Neuronal stem cell (in vitro differentiated cells): Measurements from ENCODE around the gene MUC4.
A peak's percentile ranks its signal among the peaks of the same experiment; 100 is the strongest.

Source experiments
- DNase-seq: peaks from one replicate; pipeline ENCODE4 v3.0.0-alpha.2; 2013; ENCODE audit warnings: low spot score
- H2AFZ ChIP-seq: one replicate; pipeline ENCODE4 v1.6.1; 2013; ENCODE audit warnings: mild to moderate bottlenecking, low read length, inconsistent platforms
- H2AK5ac ChIP-seq: 2 replicates; pipeline ENCODE4 v1.6.1; 2013; ENCODE audit warnings: low read depth, mild to moderate bottlenecking, inconsistent platforms, low read length, moderate library complexity, mixed read lengths
- H2BK120ac ChIP-seq: 2 replicates; pipeline ENCODE4 v1.6.1; 2013; ENCODE audit warnings: low read depth, mild to moderate bottlenecking, inconsistent platforms, low read length, moderate library complexity, mixed read lengths
- H2BK12ac ChIP-seq: one replicate; pipeline ENCODE4 v1.6.1; 2013; ENCODE audit warnings: low read length, inconsistent platforms
- H2BK15ac ChIP-seq: 2 replicates; pipeline ENCODE4 v1.6.1; 2013; ENCODE audit warnings: mild to moderate bottlenecking, low read length, inconsistent platforms, mixed read lengths
- H2BK5ac ChIP-seq: one replicate; pipeline ENCODE4 v1.6.1; 2013; ENCODE audit warnings: inconsistent platforms, mild to moderate bottlenecking, low read length, moderate library complexity
- H3K14ac ChIP-seq: one replicate; pipeline ENCODE4 v1.6.1; 2013; ENCODE audit warnings: low read length, inconsistent platforms
- H3K18ac ChIP-seq: 2 replicates; pipeline ENCODE4 v1.6.1; 2013; ENCODE audit warnings: low read length, inconsistent platforms
- H3K23ac ChIP-seq: 2 replicates; pipeline ENCODE4 v1.6.1; 2013; ENCODE audit warnings: low read depth, mild to moderate bottlenecking, mixed read lengths, low read length, inconsistent platforms; ENCODE audit not compliant: poor library complexity
- H3K27ac ChIP-seq: replicated peaks from 3 replicates; pipeline ENCODE4 v1.5.1; 2013; ENCODE audit warnings: low read length, inconsistent platforms
- H3K27me3 ChIP-seq, 3 experiments: 2 replicates each; pipeline ENCODE4 v1.6.1; 2013; ENCODE audit warnings: low read length in 3 of 3, mild to moderate bottlenecking in 2 of 3, inconsistent platforms in 1 of 3, low read depth in 1 of 3, mixed read lengths in 1 of 3, moderate library complexity in 1 of 3; ENCODE audit not compliant: control insufficient read depth in 3 of 3, insufficient read depth in 3 of 3
- H3K36me3 ChIP-seq, 2 donors: replicated peaks in 1 of 2; 2 replicates each; pipeline ENCODE4 v1.6.1; 2013; ENCODE audit warnings: low read length in 2 of 2; ENCODE audit not compliant: control insufficient read depth in 2 of 2, insufficient read depth in 2 of 2
- H3K4ac ChIP-seq: 2 replicates; pipeline ENCODE4 v1.6.1; 2013; ENCODE audit warnings: inconsistent platforms, mild to moderate bottlenecking, low read length, moderate library complexity
- H3K4me1 ChIP-seq, 2 donors: 1 replicate in 1 of 2; 2 replicates in 1 of 2; pipeline ENCODE4 v1.6.1; 2013; ENCODE audit warnings: low read length in 2 of 2, low read depth in 1 of 2; ENCODE audit not compliant: control insufficient read depth in 2 of 2, insufficient read depth in 1 of 2
- H3K4me2 ChIP-seq: one replicate; pipeline ENCODE4 v1.6.1; 2013; ENCODE audit warnings: mild to moderate bottlenecking, low read length, inconsistent platforms; ENCODE audit not compliant: insufficient read depth, poor library complexity, severe bottlenecking
- H3K4me3 ChIP-seq, 2 donors: 2 replicates each; pipeline ENCODE4 v1.5.1; 2013; ENCODE audit warnings: low read length in 2 of 2, mild to moderate bottlenecking in 2 of 2, inconsistent platforms in 1 of 2, moderate library complexity in 1 of 2
- H3K79me1 ChIP-seq: one replicate; pipeline ENCODE4 v1.6.1; 2013; ENCODE audit warnings: low read depth, mild to moderate bottlenecking, inconsistent platforms, low read length, moderate library complexity
- H3K9ac ChIP-seq: one replicate; pipeline ENCODE4 v1.6.1; 2013; ENCODE audit warnings: mild to moderate bottlenecking, low read depth, low read length, inconsistent platforms; ENCODE audit not compliant: poor library complexity
- H3K9me3 ChIP-seq, 2 donors: replicated peaks in 1 of 2; 2 replicates each; pipeline versions ENCODE3 to v1.6.1; 2013; ENCODE audit warnings: low read length in 2 of 2, mild to moderate bottlenecking in 2 of 2, inconsistent platforms in 1 of 2, low read depth in 1 of 2, mixed read lengths in 1 of 2, moderate library complexity in 1 of 2; ENCODE audit not compliant: control insufficient read depth in 2 of 2, insufficient read depth in 1 of 2
- H4K8ac ChIP-seq: one replicate; pipeline ENCODE4 v1.6.1; 2013; ENCODE audit warnings: low read depth, mild to moderate bottlenecking, inconsistent platforms, low read length, moderate library complexity
- H4K91ac ChIP-seq: one replicate; pipeline ENCODE4 v1.6.1; 2013; ENCODE audit warnings: low read length, low read depth, mild to moderate bottlenecking, inconsistent platforms; ENCODE audit not compliant: poor library complexity
- WGBS, 2 donors: extraction: QIAGEN DNeasy Blood & Tissue Kit; methylation state at CpG; one replicate each; pipeline ENCODE4 v1.1.7; 2013; ENCODE audit warnings: missing lambda C conversion rate in 2 of 2, mixed read lengths in 1 of 2; ENCODE audit not compliant: insufficient read length in 2 of 2, insufficient replicate concordance in 1 of 2; ENCODE audit errors: extremely low coverage in 2 of 2; 5-methylcytosine and 5-hydroxymethylcytosine counted together

The MUC4 gene

GRCh38 chr3:195757827-195758226 is 53.9 kb downstream of the MUC4 start:
- no peak overlapping the region for H4K8ac ChIP-seq
- H3K4ac ChIP-seq, result no peak overlapping the region
- H3K36me3 ChIP-seq, result no peaks in the 10 kb centered on the region
- no peak overlapping the region for H3K18ac ChIP-seq
- H2AK5ac ChIP-seq, result no peak overlapping the region
- H3K27ac ChIP-seq, result no peak overlapping the region
- no peak overlapping the region for H2BK5ac ChIP-seq
- no peak for DNase-seq
- peaks cover 2% of the 10 kb centered on the region for H3K79me1 ChIP-seq
- no peak overlapping the region for H2BK15ac ChIP-seq
- H4K91ac ChIP-seq, result no peak overlapping the region
- no peak overlapping the region for H3K4me2 ChIP-seq
- no CpG with 5 or more reads among the region's 10 CpGs for WGBS, 2 donors
- no peak overlapping the region for H3K14ac ChIP-seq
- H3K27me3 ChIP-seq, result peaks cover 0 to 27% (median 0%) of the 10 kb centered on the region in 3 experiments
- H3K4me3 ChIP-seq, result no peak overlapping the region
- peaks cover 0 to 3% of the 10 kb centered on the region in 2 donors for H3K4me1 ChIP-seq
- no peaks in the 10 kb centered on the region for H3K9me3 ChIP-seq
- H3K9ac ChIP-seq, result no peak overlapping the region
- H2BK120ac ChIP-seq, result no peak overlapping the region
- H2BK12ac ChIP-seq, result no peak overlapping the region
- no peak overlapping the region for H2AFZ ChIP-seq
- no peak overlapping the region for H3K23ac ChIP-seq

GRCh38 chr3:195757438-195757770 is 54.3 kb downstream of the MUC4 start:
- H3K14ac ChIP-seq, result no peak overlapping the region
- H2BK5ac ChIP-seq, result no peak overlapping the region
- no peak overlapping the region for H3K4me3 ChIP-seq
- no peaks in the 10 kb centered on the region for H3K36me3 ChIP-seq
- H3K23ac ChIP-seq, result no peak overlapping the region
- no peak overlapping the region for H3K4me2 ChIP-seq
- H3K4ac ChIP-seq, result no peak overlapping the region
- H4K8ac ChIP-seq, result peak overlapping the region; percentile 43
- no peak overlapping the region for H2AFZ ChIP-seq
- no peak overlapping the region for H2BK12ac ChIP-seq
- no peak overlapping the region for H3K9ac ChIP-seq
- H3K4me1 ChIP-seq, result peaks cover 0 to 3% of the 10 kb centered on the region in 2 donors
- H2AK5ac ChIP-seq, result peak overlapping the region; percentile 94
- H3K9me3 ChIP-seq, result no peaks in the 10 kb centered on the region
- H4K91ac ChIP-seq, result no peak overlapping the region
- no CpG with 5 or more reads among the region's 8 CpGs for WGBS, 2 donors
- H2BK120ac ChIP-seq, result no peak overlapping the region
- H3K27me3 ChIP-seq, result peaks cover 0 to 27% (median 0%) of the 10 kb centered on the region in 3 experiments
- H3K18ac ChIP-seq, result peak overlapping the region; percentile 57
- H3K27ac ChIP-seq, result no peak overlapping the region
- peaks cover 2% of the 10 kb centered on the region for H3K79me1 ChIP-seq
- DNase-seq, result no peak
- H2BK15ac ChIP-seq, result no peak overlapping the region

DNA sequence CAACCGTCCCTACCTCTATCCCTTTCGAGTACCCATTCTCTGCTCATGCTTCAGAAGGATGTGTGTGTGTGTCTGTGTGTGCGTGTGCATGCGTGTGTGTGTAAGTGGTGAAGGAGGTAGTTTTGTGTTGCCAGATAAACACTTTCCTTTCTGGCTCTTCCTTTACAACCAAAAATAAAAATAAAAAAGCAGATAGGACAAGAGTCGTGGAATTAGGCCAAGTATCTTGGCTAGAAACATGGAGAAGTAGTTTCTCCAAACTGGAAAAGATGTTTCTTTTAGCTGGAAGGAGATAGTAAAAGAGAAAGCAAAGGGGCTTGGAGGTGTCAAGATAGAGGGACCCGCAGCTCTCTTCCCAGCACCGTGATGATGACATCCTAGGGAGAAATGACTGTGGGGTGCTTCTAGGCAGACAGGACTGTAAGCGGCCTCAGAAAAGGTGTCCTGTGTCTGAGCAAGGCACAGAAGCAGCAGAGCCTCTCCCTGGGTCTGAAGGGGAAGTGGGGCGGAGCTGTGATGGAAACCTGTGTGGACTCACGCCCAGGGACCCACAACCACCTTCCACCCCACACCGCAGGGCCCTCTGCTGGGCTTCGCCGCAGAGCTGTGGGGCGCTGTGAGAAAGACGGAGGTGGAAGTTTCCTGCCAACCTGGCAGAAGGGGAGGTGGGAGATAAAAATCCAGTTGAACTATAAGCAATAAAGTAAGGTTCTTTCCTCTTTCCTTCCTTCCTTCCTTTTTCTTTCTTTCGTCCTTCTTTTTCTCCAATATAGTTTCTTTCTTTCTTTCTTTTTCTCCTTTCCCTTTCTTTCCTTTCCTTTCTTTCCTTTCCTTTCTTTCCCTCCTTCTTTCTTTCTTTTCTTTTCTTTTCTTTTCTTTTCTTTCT is 55.7 kb downstream of the MUC4 start:
- H2BK12ac ChIP-seq, result no peak overlapping the region

DNA sequence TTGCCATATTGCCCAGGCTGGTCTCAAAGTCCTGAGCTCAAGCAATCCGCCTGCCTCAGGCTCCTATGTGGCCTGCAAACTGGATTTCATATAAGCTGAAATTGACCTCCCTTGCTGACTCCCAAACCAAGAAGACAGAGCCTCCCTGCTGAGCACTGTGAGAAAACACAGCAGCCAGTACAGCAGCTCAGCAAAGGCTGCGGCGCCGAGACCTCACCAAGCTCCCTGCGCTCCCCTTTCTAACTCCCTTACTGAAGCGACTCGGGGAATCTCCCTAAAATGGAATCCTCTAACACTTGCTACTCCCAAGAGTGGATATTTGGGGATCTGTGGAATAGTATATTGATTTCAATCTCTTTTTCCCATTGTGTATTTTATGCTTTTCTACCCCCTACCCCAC is 56.3 kb downstream of the MUC4 start:
- Histone ChIP-seq H3K36me3 (no peaks in the 10 kb centered on the region), H2BK15ac (no peak overlapping the region), H3K9ac (no peak overlapping the region), H3K4ac (no peak overlapping the region), H4K91ac (no peak overlapping the region), H2BK5ac (no peak overlapping the region), H3K27ac (no peak overlapping the region), H2AK5ac (no peak overlapping the region), H3K4me2 (no peak overlapping the region), H2BK12ac (no peak overlapping the region), H4K8ac (no peak overlapping the region), H3K27me3 (peaks cover 0 to 27% (median 0%) of the 10 kb centered on the region in 3 experiments), H3K9me3 (no peaks in the 10 kb centered on the region), H3K4me3 (no peak overlapping the region), H3K4me1 (peaks cover 0 to 3% of the 10 kb centered on the region in 2 donors), H3K14ac (no peak overlapping the region), H2AFZ (no peak overlapping the region), H2BK120ac (no peak overlapping the region), H3K23ac (no peak overlapping the region), H3K18ac (no peak overlapping the region), H3K79me1 (no peaks in the 10 kb centered on the region)
- DNase-seq, result no peak
- no CpG with 5 or more reads among the region's 7 CpGs for WGBS, 2 donors

More for the DNA sequence above, 55.7 kb downstream of the MUC4 start:
- H2AK5ac ChIP-seq, result no peak overlapping the region
- H4K91ac ChIP-seq, result no peak overlapping the region
- no peak overlapping the region for H3K4me2 ChIP-seq
- no peak overlapping the region for H4K8ac ChIP-seq
- peaks cover 0 to 3% of the 10 kb centered on the region in 2 donors for H3K4me1 ChIP-seq
- H3K4ac ChIP-seq, result no peak overlapping the region
- H2AFZ ChIP-seq, result no peak overlapping the region
- no peak overlapping the region for H2BK120ac ChIP-seq
- H3K14ac ChIP-seq, result no peak overlapping the region
- no peak overlapping the region for H2BK5ac ChIP-seq
- H3K27ac ChIP-seq, result no peak overlapping the region
- no peak overlapping the region for H2BK15ac ChIP-seq
- H3K18ac ChIP-seq, result peak overlapping the region; percentile 80
- DNase-seq, result no peak
- no peak overlapping the region for H3K9ac ChIP-seq
- H3K23ac ChIP-seq, result no peak overlapping the region
- no peaks in the 10 kb centered on the region for H3K9me3 ChIP-seq
- H3K27me3 ChIP-seq, result peaks cover 0 to 27% (median 0%) of the 10 kb centered on the region in 3 experiments
- WGBS, 2 donors, result no CpG with 5 or more reads among the region's 16 CpGs
- H3K4me3 ChIP-seq, result no peak overlapping the region
- no peaks in the 10 kb centered on the region for H3K36me3 ChIP-seq
- no peaks in the 10 kb centered on the region for H3K79me1 ChIP-seq
